IMR-90 (cell line): ENCODE measurements around the gene ANKRD10.

Experiments
- BHLHE40 ChIP-seq: fragments of 150-350 bp; IDR thresholded peaks from 2 replicates; pipeline ENCODE4 v1.6.1; 2016; ENCODE audit warnings: mild to moderate bottlenecking, low read depth, low read length
- CEBPB ChIP-seq: IDR thresholded peaks from 2 replicates; pipeline ENCODE4 v1.6.1; 2012; ENCODE audit warnings: low read depth, low read length, improper control_type of control experiment
- CHD1 ChIP-seq: IDR thresholded peaks from 2 replicates; pipeline ENCODE4 v1.6.1; 2012; ENCODE audit warnings: low read depth, low read length, improper control_type of control experiment
- FOS ChIP-seq: fragments of 150-350 bp; IDR thresholded peaks from 2 replicates; pipeline ENCODE4 v1.6.1; 2016; ENCODE audit warnings: low read depth, low read length
- MAZ ChIP-seq: IDR thresholded peaks from 2 replicates; pipeline ENCODE4 v1.6.1; 2012; ENCODE audit warnings: low read depth, mild to moderate bottlenecking, low read length, improper control_type of control experiment, moderate library complexity, borderline replicate concordance
- POLR2A ChIP-seq: IDR thresholded peaks from 2 replicates; pipeline ENCODE4 v1.6.1; 2012; ENCODE audit warnings: mild to moderate bottlenecking, low read depth, low read length
- RAD21 ChIP-seq: IDR thresholded peaks from 2 replicates; pipeline ENCODE4 v1.6.1; 2012; ENCODE audit warnings: low read length, improper control_type of control experiment
- RFX5 ChIP-seq: IDR thresholded peaks from 2 replicates; pipeline ENCODE4 v1.8.0; 2012; ENCODE audit warnings: low read depth, mild to moderate bottlenecking, low read length, moderate library complexity
- SMC3 ChIP-seq: fragments of 150-350 bp; IDR thresholded peaks from 2 replicates; pipeline ENCODE4 v1.6.1; 2016; ENCODE audit warnings: low read depth, mild to moderate bottlenecking, antibody characterized with exemption, low read length, moderate library complexity
- TF ChIP-seq, protein P1 (sequence below): conservative IDR thresholded peaks from 2 replicates; pipeline ENCODE4 v1.5.1; 2012; ENCODE audit warnings: mild to moderate bottlenecking, low read depth, low read length, improper control_type of control experiment
- TF ChIP-seq, protein P2 (sequence below): fragments of 150-350 bp; IDR thresholded peaks from 2 replicates; pipeline ENCODE4 v1.6.1; 2017; ENCODE audit warnings: mild to moderate bottlenecking, antibody characterized with exemption, low read length, low read depth

DNA sequence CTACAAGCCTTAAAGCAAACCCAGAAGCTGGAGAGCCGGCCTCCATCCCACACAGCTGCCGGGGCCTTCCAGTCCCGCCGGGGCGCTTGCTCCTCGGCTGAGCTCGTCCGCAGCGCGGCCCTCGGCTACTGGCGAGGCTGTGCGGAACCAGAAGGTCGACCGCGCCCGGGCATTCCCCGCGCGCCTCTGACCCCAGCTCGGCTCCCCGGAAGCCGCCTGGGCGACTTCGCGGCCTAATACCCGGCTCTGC lies 863 bp downstream of the ANKRD10 start:
- TF ChIP-seq POLR2A, result no peak
- no peak for TF ChIP-seq FOS
- TF ChIP-seq, protein P1, sequence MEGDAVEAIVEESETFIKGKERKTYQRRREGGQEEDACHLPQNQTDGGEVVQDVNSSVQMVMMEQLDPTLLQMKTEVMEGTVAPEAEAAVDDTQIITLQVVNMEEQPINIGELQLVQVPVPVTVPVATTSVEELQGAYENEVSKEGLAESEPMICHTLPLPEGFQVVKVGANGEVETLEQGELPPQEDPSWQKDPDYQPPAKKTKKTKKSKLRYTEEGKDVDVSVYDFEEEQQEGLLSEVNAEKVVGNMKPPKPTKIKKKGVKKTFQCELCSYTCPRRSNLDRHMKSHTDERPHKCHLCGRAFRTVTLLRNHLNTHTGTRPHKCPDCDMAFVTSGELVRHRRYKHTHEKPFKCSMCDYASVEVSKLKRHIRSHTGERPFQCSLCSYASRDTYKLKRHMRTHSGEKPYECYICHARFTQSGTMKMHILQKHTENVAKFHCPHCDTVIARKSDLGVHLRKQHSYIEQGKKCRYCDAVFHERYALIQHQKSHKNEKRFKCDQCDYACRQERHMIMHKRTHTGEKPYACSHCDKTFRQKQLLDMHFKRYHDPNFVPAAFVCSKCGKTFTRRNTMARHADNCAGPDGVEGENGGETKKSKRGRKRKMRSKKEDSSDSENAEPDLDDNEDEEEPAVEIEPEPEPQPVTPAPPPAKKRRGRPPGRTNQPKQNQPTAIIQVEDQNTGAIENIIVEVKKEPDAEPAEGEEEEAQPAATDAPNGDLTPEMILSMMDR, result no peak
- TF ChIP-seq SMC3, result no peak
- no peak for TF ChIP-seq MAZ
- TF ChIP-seq RFX5, result no peak
- TF ChIP-seq RAD21, result no peak
- TF ChIP-seq, protein P2, sequence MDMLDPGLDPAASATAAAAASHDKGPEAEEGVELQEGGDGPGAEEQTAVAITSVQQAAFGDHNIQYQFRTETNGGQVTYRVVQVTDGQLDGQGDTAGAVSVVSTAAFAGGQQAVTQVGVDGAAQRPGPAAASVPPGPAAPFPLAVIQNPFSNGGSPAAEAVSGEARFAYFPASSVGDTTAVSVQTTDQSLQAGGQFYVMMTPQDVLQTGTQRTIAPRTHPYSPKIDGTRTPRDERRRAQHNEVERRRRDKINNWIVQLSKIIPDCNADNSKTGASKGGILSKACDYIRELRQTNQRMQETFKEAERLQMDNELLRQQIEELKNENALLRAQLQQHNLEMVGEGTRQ, result no peak
- no peak for TF ChIP-seq CEBPB
- 0 out of 2 replicates have a peak, but pooled peaks have one; percentile 20 for TF ChIP-seq CHD1
- TF ChIP-seq BHLHE40, result no peak
